Testis (tissue), 2 donors: ENCODE results near the gene SNRPD3.

Experiments
- CTCF ChIP-seq, 3 experiments: fragments of 450-650 bp in 2 of 3; fragments of 200-600 bp in 1 of 3; sonication (generic) in 1 of 3; IDR thresholded peaks; one replicate each; pipeline ENCODE4 v1.5.1; 2016 to 2019; ENCODE audit warnings: antibody characterized with exemption in 3 of 3, mild to moderate bottlenecking in 2 of 3, moderate library complexity in 1 of 3
- POLR2A ChIP-seq: fragments of 450-650 bp; IDR thresholded peaks from one replicate; pipeline ENCODE4 v1.6.1; 2017; ENCODE audit warnings: antibody characterized with exemption, mild to moderate bottlenecking, moderate library complexity

GRCh38 chr22:24587948-24588347, 32.1 kb downstream of the SNRPD3 start:
- TF ChIP-seq CTCF (IDR thresholded peaks at IDR 0.05): no peak
- no peak for TF ChIP-seq POLR2A
